Activated CD4-positive, CD25-positive, alpha-beta regulatory T cell (primary cell): ENCODE results near the gene CRISPLD2.
"Not testable (repeated sequence)": the region's sequence is repeated elsewhere in the genome, so short reads cannot be mapped to it uniquely, and the experiment has no call there.

Experiments
- DNase-seq, 4 experiments: peaks; one replicate each; lab custom pipeline; 2025; lab: John Stamatoyannopoulos, UW

Gene CRISPLD2

DNA sequence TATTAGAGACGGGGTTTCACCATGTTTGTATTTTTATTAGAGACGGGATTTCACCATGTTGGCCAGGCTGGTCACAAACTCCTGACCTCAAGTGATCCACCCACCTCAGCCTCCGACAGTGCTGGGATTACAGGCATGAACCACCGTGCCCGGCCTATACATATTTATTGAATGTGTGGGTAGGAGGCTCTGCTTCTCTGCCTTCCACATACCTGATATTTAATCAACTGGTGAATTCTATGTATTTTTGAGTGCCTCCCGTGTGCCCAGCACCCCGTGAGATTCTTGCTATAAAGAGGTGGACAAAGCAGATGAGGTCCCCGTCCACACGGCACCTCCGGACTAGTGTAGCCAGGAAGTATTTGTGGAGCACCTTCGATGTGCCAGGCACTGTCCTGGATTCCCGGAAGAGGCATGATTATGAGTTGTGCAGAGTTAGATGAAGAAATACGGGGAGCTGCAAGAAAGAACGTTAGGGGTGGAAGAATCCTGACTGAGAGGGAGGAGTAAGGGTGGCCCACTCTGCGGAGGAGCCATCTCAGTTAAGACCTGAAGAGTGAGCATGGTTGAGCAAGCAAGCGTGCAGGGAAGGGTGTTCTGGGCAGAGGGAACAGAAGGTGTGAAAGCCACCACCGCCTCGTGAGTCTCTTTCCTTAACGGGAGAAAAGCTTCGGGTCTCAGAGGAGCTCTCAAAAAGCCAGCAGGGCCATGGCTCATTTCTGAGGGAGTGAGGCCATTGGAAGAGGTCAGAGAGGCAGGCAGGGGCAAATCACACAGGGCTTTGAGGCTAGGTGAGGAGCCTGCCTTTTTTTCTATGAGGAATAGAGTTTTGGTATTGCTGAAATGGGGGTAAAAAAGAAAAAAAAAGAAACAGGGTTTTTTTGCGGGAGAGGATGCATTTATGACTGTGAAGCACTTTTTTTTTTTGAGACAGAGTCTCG lies 21.2 kb downstream of the CRISPLD2 start:
- no peak for DNase-seq

DNA sequence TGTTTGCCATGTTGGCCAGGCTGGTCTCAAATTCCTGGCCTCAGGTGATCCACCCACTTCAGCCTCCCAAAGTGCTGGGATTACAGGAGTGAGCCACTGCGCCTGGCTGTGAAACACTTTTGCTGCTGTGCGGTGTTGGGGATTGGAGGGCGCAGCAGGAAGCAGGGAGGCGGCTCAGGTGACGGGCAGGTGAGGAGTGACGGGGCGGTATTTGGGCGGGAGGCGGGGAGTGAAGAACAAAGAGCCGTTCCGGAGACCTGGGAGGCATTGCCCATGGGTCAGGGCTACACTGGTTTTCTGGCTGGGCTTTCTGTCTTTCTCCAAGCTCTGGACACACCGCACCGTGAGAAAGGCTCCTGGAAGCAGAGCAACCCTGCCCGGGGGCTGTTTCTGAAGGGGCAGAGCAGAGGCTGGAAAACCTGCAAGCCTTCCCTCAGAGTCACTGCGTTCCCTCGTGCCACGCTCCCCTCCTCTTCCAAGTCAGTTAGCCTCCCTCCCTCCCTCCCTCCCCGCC lies 22.1 kb downstream of the CRISPLD2 start:
- DNase-seq = no peak

GRCh38 chr16:84842516-84843148 lies 22.8 kb downstream of the CRISPLD2 start:
- no peak for DNase-seq

GRCh38 chr16:84843149-84844048 lies 23.6 kb downstream of the CRISPLD2 start:
- no peak for DNase-seq

GRCh38 chr16:84844049-84844350 lies 24.2 kb downstream of the CRISPLD2 start:
- no peak for DNase-seq

- no peak for DNase-seq
Measured at GRCh38 chr16:84844559-84845495, 25.0 kb downstream of the CRISPLD2 start.

DNA sequence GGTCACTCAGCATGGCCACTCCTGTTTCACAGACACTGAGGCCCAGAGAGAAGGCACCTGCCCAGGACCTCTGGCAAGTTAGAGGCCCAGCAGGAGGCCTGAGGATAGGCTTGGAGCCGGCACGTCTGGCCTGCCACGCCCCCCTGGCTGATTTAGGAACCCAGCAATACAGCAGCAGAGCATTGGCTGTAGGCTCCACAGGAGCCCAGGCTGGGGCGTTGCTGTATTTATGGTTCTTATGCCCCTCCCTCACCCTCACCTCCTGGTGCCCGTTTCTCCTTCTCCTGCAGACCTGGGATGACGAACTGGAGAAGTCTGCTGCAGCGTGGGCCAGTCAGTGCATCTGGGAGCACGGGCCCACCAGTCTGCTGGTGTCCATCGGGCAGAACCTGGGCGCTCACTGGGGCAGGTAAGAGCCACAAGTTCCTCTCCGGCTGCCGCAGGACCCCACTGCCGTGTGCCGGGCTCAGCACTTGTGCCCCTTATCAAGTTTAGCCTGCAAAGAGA lies 25.8 kb downstream of the CRISPLD2 start:
- DNase-seq = no peak

DNA sequence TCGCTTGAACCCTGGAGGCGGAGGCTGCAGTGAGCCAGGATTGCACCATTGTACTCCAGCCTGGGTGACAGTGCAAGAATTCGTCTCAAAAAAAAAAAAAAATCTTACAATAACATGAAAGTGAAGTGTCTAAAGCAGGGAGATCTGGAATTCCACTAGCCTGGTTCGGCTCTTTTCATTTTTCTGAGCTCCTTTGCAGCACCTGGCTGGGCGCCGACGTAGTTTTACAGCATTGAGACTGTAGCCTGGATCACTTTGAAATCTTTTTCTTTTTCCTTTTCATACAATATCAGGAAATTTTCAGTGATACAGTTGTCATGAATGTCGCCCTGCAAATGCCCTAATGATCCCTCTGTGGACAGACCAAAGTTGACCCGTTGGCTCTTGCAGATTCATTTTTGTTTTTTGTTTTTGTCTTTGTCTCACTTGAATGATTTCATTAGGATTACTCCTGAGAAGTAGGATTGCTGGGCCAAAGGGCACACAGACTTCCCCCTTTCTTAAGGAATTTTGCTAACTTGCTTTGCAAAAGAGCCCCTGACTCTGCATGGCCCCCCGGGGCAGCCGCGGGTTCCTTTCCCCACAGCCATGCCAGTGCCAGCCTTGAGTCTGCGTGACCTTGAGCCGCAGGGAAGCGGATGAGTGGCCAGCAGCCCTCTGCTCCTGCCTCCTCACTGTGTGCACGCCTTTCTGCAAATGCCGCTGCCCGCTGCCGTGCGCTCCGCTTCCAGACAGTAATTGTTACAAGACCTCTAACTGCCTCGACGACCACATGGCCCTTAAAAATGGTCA lies 28.0 kb downstream of the CRISPLD2 start:
- no peak for DNase-seq

DNA sequence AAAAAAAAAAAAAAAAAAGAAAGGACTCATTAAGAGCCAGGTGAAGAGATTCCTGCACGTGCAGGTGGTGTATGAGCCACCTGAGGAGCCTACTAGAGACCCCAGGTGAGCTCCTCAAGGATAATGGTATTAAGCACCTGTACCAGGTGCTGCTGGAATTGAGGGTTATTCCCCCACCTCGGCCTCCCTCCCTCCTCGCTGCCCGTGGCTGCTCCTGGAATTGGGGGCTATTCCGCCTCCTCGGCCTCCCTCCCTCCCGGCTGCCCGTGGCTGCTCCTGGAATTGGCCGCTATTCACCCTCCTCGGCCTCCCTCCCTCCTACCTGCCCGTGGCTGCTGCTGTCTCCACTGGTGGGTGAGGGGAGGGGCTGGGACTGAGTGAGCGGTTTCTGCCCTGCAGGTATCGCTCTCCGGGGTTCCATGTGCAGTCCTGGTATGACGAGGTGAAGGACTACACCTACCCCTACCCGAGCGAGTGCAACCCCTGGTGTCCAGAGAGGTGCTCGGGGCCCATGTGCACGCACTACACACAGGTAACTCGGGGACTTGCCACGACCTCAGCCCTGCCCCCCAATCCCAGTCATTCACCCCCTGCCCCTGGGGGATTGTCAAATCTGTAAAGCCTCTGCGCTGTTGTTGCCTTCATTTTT lies 29.3 kb downstream of the CRISPLD2 start:
- no peak for DNase-seq

DNA sequence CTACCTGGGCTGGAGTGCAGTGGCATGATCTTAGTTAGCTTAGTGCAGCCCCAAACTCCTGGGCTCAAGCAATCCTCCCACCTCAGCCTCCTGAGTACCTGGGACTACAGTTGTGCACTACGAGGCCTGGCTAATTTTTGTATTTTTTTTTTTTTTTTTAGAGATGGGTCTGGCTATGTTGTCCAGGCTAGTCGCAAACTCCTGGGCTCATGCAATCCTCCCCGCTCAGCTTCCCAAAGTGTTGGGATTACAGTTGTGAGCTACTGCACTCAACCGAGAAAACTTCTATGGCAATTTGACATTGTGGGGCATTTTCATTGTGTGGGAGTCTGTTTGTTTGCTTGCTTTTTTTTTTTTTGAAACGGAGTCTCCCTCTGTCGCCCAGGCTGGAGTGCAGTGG lies 30.0 kb downstream of the CRISPLD2 start:
- DNase-seq = no peak

- DNase-seq = no peak
Measured at GRCh38 chr16:84850714-84851113, 30.9 kb downstream of the CRISPLD2 start.

- no peak for DNase-seq
Measured at GRCh38 chr16:84851192-84852127, 31.7 kb downstream of the CRISPLD2 start.

- DNase-seq = no peak
Measured at GRCh38 chr16:84853534-84853933, 33.7 kb downstream of the CRISPLD2 start.

- DNase-seq = no peak
Measured at GRCh38 chr16:84854759-84855158, 35.0 kb downstream of the CRISPLD2 start.

- DNase-seq = not testable (repeated sequence)
Measured at GRCh38 chr16:84855435-84856202, 35.8 kb downstream of the CRISPLD2 start.

DNA sequence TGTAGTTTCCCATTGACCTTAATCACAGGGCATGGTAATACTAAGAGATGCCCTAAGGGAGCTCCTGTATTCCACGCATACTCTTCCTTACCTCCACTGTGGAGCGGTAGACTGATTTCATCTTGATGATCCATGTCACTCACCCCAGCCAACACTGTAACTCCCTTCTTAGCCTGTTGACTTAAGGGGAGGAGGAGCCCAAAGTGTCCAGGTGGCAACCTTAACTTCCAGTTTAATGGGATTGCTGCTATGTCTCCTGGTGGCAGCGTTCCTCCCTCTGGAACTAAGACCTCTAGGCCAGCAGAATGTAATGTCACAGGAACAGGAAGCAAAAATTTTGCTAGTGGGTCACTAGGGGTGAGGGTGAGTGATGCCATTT lies 36.4 kb downstream of the CRISPLD2 start:
- not testable (repeated sequence) for DNase-seq

DNA sequence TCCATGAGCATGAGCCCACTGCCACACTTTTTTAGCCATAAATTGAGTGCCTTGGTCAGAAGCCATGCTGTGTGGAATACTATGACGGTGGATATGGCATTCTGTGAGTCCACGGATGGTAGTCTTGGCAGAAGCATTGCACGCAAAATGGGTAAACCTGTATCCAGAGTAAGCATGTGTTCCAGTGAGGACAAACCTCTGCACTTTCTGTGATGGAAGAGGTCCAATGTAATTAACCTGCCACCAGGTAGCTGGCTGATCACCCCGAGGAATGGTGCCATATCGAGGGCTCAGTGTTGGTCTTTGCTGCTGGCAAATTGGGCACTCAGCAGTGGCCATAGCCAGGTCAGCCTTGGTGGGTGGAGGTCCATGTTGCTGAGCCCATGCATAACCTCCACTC lies 37.0 kb downstream of the CRISPLD2 start:
- DNase-seq = not testable (repeated sequence)

- DNase-seq = no peak
Measured at GRCh38 chr16:84859681-84860080, 39.9 kb downstream of the CRISPLD2 start.
